ENCODE measurements around the gene NMRK1.

NMRK1 gene

DNA sequence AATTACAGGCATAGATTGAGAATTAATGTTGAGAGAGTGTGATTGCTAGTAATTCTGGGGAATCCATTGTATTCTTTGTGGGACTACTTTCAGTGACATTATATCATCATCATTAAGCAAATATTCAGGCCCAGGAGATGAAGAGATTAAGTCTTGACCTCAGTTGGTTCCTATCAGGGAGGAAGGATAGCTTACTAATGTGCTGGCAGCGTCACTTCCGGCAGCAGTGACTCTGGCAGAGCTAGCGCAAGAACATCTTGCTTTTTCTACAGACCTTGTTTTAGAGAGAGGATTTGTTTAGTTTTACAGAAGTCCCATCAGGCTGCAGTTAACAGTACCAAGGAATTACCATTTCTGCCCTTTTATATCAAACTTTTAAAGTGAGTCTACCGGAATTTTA, 20.6 kb upstream of the NMRK1 start:
- H3K9ac ChIP-seq (ENCODE audit: low read length) = no peak overlapping the region
- H2BK12ac ChIP-seq (ENCODE audit: low read length) = no peak overlapping the region
- no peaks in the 10 kb centered on the region for H3K27me3 ChIP-seq (ENCODE audit: insufficient read depth, low read length)
- H3K79me2 ChIP-seq (ENCODE audit: control insufficient read depth, insufficient read depth, low read length, poor library complexity) = peaks cover under 1% of the 10 kb centered on the region
- H3K18ac ChIP-seq (ENCODE audit: low read length) = no peak overlapping the region
- no peaks in the 10 kb centered on the region for H3K36me3 ChIP-seq (ENCODE audit: control insufficient read depth in 1 of 2, insufficient read depth in 2 of 2, low read length in 2 of 2)
- no peak overlapping the region for H4K12ac ChIP-seq (ENCODE audit: low read depth, low read length)
- H2AK5ac ChIP-seq (ENCODE audit: low read length) = no peak overlapping the region
- WGBS (ENCODE audit: extremely low coverage, insufficient coverage, insufficient read length) = 100% methylated on average over 1 of the region's 4 CpGs
- no peaks in the 10 kb centered on the region for H3K79me1 ChIP-seq (ENCODE audit: low read length)
- H3K9me3 ChIP-seq (ENCODE audit: insufficient read depth, low read depth, low read length) = no peaks in the 10 kb centered on the region
- no peak overlapping the region for H3K4me3 ChIP-seq (ENCODE audit: low read depth, low read length)
- H4K8ac ChIP-seq (ENCODE audit: low read depth, low read length) = no peak overlapping the region
- no peak overlapping the region for H3K23ac ChIP-seq (ENCODE audit: low read length)
- no peak overlapping the region for H4K91ac ChIP-seq (ENCODE audit: low read depth, low read length)
- no peak overlapping the region for H3K14ac ChIP-seq (ENCODE audit: low read length)
- no peak overlapping the region for H3K27ac ChIP-seq (ENCODE audit: low read depth, low read length)
- H3K4me1 ChIP-seq (ENCODE audit: control insufficient read depth in 1 of 2, insufficient read depth in 2 of 2, low read length in 2 of 2) = peaks cover 0 to 2% of the 10 kb centered on the region in 2 experiments
- DNase-seq = peak; percentile 50 to 63
- no peak overlapping the region for H3K4ac ChIP-seq (ENCODE audit: low read depth, low read length)
- H2BK5ac ChIP-seq (ENCODE audit: low read depth, low read length, poor library complexity) = no peak overlapping the region
- no peak overlapping the region for H2AFZ ChIP-seq (ENCODE audit: insufficient read depth, low read length, poor library complexity)
- no peak overlapping the region for H3K4me2 ChIP-seq (ENCODE audit: low read length)
- no peak overlapping the region for H2BK120ac ChIP-seq (ENCODE audit: insufficient read depth, low read length, poor library complexity)

DNA sequence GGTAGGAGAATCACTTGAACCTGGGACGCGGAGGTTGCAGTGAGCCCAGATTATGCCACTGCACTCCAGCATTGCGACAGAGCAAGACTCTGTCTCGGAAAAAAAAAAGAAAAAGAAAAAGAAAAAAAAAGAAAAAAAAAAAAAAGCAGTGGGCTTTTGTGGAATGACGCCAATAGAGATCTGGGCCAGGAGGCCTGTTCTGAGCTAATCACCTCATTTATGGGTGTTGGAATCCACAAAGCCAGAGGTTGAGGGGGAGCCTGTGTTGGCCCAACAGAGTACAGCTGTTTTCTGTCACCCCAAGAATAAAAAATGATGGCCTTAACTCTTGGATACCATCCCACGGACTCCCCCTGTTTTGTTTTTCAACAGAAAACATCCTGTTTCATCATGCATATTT, 18.9 kb upstream of the NMRK1 start:
- H4K8ac ChIP-seq (ENCODE audit: low read depth, low read length) = no peak overlapping the region
- H2AFZ ChIP-seq (ENCODE audit: insufficient read depth, low read length, poor library complexity) = no peak overlapping the region
- H2BK5ac ChIP-seq (ENCODE audit: low read depth, low read length, poor library complexity) = no peak overlapping the region
- WGBS (ENCODE audit: extremely low coverage, insufficient coverage, insufficient read length) = no CpG with 5 or more reads among the region's 6 CpGs
- H2BK12ac ChIP-seq (ENCODE audit: low read length) = no peak overlapping the region
- DNase-seq = no peak
- H3K36me3 ChIP-seq (ENCODE audit: control insufficient read depth in 1 of 2, insufficient read depth in 2 of 2, low read length in 2 of 2) = peaks cover 0 to 2% of the 10 kb centered on the region in 2 experiments
- H3K79me2 ChIP-seq (ENCODE audit: control insufficient read depth, insufficient read depth, low read length, poor library complexity) = peaks cover 6% of the 10 kb centered on the region
- H2BK120ac ChIP-seq (ENCODE audit: insufficient read depth, low read length, poor library complexity) = no peak overlapping the region
- no peak overlapping the region for H3K18ac ChIP-seq (ENCODE audit: low read length)
- no peak overlapping the region for H3K4me3 ChIP-seq (ENCODE audit: low read depth, low read length)
- no peak overlapping the region for H3K14ac ChIP-seq (ENCODE audit: low read length)
- H3K4me1 ChIP-seq (ENCODE audit: control insufficient read depth in 1 of 2, insufficient read depth in 2 of 2, low read length in 2 of 2) = peaks cover 0 to 4% of the 10 kb centered on the region in 2 experiments
- H3K27ac ChIP-seq (ENCODE audit: low read depth, low read length) = no peak overlapping the region
- no peak overlapping the region for H3K9ac ChIP-seq (ENCODE audit: low read length)
- H3K27me3 ChIP-seq (ENCODE audit: insufficient read depth, low read length) = no peaks in the 10 kb centered on the region
- H3K4me2 ChIP-seq (ENCODE audit: low read length) = no peak overlapping the region
- H2AK5ac ChIP-seq (ENCODE audit: low read length) = no peak overlapping the region
- H3K9me3 ChIP-seq (ENCODE audit: insufficient read depth, low read depth, low read length) = no peaks in the 10 kb centered on the region
- no peaks in the 10 kb centered on the region for H3K79me1 ChIP-seq (ENCODE audit: low read length)
- H4K12ac ChIP-seq (ENCODE audit: low read depth, low read length) = no peak overlapping the region
- H3K23ac ChIP-seq (ENCODE audit: low read length) = no peak overlapping the region
- H4K91ac ChIP-seq (ENCODE audit: low read depth, low read length) = no peak overlapping the region
- no peak overlapping the region for H3K4ac ChIP-seq (ENCODE audit: low read depth, low read length)

DNA sequence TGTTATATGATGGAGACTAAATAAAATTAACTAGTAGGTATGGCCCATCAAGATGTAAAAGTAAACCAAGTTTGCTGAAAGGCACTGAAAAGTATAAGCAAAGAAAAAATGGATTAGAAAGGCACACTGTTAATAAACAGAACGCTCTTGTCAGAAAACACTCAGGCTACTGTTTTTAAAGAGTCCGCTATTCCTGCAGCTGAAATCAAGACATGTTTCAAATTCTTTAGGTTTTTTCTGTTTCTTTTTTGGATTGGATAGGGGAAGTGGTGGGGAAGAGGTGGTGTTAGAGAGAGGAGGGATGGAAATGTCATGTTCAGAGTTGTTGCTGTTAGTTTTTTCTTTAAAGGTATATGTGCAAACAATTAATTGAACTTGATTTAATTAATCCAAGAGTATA, 17.9 kb upstream of the NMRK1 start:
- H3K18ac ChIP-seq (ENCODE audit: low read length) = no peak overlapping the region
- no peaks in the 10 kb centered on the region for H3K79me1 ChIP-seq (ENCODE audit: low read length)
- no peak overlapping the region for H3K27ac ChIP-seq (ENCODE audit: low read depth, low read length)
- H4K91ac ChIP-seq (ENCODE audit: low read depth, low read length) = no peak overlapping the region
- H3K4ac ChIP-seq (ENCODE audit: low read depth, low read length) = no peak overlapping the region
- peak in 1 of 2 donors; percentile 42 for DNase-seq
- H2BK120ac ChIP-seq (ENCODE audit: insufficient read depth, low read length, poor library complexity) = no peak overlapping the region
- H2BK12ac ChIP-seq (ENCODE audit: low read length) = no peak overlapping the region
- no peak overlapping the region for H4K8ac ChIP-seq (ENCODE audit: low read depth, low read length)
- no peaks in the 10 kb centered on the region for H3K27me3 ChIP-seq (ENCODE audit: insufficient read depth, low read length)
- no peak overlapping the region for H3K23ac ChIP-seq (ENCODE audit: low read length)
- no peak overlapping the region for H2AFZ ChIP-seq (ENCODE audit: insufficient read depth, low read length, poor library complexity)
- no peak overlapping the region for H2AK5ac ChIP-seq (ENCODE audit: low read length)
- H4K12ac ChIP-seq (ENCODE audit: low read depth, low read length) = no peak overlapping the region
- peaks cover 0 to 2% of the 10 kb centered on the region in 2 experiments for H3K36me3 ChIP-seq (ENCODE audit: control insufficient read depth in 1 of 2, insufficient read depth in 2 of 2, low read length in 2 of 2)
- H3K9ac ChIP-seq (ENCODE audit: low read length) = no peak overlapping the region
- no peak overlapping the region for H2BK5ac ChIP-seq (ENCODE audit: low read depth, low read length, poor library complexity)
- H3K79me2 ChIP-seq (ENCODE audit: control insufficient read depth, insufficient read depth, low read length, poor library complexity) = peaks cover 7% of the 10 kb centered on the region
- H3K14ac ChIP-seq (ENCODE audit: low read length) = no peak overlapping the region
- H3K9me3 ChIP-seq (ENCODE audit: insufficient read depth, low read depth, low read length) = no peaks in the 10 kb centered on the region
- no CpG with 5 or more reads among the region's 2 CpGs for WGBS (ENCODE audit: extremely low coverage, insufficient coverage, insufficient read length)
- H3K4me1 ChIP-seq (ENCODE audit: control insufficient read depth in 1 of 2, insufficient read depth in 2 of 2, low read length in 2 of 2) = peaks cover 0 to 7% of the 10 kb centered on the region in 2 experiments
- H3K4me2 ChIP-seq (ENCODE audit: low read length) = no peak overlapping the region
- H3K4me3 ChIP-seq (ENCODE audit: low read depth, low read length) = no peak overlapping the region

DNA sequence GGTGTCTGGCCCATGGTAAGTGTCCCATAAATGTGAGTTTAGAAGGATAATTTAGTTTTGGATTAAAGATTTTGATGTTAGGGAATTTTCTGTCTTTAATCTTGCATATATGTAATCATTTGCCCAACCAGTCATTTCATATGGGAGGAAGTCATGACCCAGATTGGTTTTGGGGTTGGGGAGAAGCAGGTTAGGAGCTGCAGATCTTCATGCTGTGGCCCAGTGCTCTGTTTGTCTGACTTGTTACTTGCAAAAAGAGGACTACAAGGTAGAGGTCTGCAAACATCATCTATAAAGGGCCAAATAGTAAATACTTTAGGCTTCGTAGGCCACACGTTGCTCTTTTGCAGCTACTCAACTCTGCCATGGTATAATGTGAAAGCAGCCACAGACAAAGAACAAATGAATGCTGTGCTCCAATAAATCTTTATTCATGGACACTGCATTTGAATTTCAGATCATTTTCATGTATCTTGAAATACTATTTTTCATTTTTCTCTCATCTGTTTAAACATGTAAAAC, 17.1 kb upstream of the NMRK1 start:
- no peak overlapping the region for H2AFZ ChIP-seq (ENCODE audit: insufficient read depth, low read length, poor library complexity)

More for the DNA sequence above, 17.1 kb upstream of the NMRK1 start:
- no peak overlapping the region for H2BK12ac ChIP-seq (ENCODE audit: low read length)
- no peak overlapping the region for H3K14ac ChIP-seq (ENCODE audit: low read length)
- no peak overlapping the region for H3K4ac ChIP-seq (ENCODE audit: low read depth, low read length)
- no peak overlapping the region for H4K12ac ChIP-seq (ENCODE audit: low read depth, low read length)
- H3K4me3 ChIP-seq (ENCODE audit: low read depth, low read length) = no peak overlapping the region
- H3K79me2 ChIP-seq (ENCODE audit: control insufficient read depth, insufficient read depth, low read length, poor library complexity) = peaks cover 7% of the 10 kb centered on the region
- H4K91ac ChIP-seq (ENCODE audit: low read depth, low read length) = no peak overlapping the region
- no peak overlapping the region for H3K23ac ChIP-seq (ENCODE audit: low read length)
- H2AK5ac ChIP-seq (ENCODE audit: low read length) = no peak overlapping the region
- H2BK5ac ChIP-seq (ENCODE audit: low read depth, low read length, poor library complexity) = no peak overlapping the region
- H3K27ac ChIP-seq (ENCODE audit: low read depth, low read length) = no peak overlapping the region
- H3K79me1 ChIP-seq (ENCODE audit: low read length) = peaks cover 2% of the 10 kb centered on the region
- H3K9ac ChIP-seq (ENCODE audit: low read length) = no peak overlapping the region
- no peaks in the 10 kb centered on the region for H3K9me3 ChIP-seq (ENCODE audit: insufficient read depth, low read depth, low read length)
- peaks cover 5 to 13% of the 10 kb centered on the region in 2 experiments for H3K4me1 ChIP-seq (ENCODE audit: control insufficient read depth in 1 of 2, insufficient read depth in 2 of 2, low read length in 2 of 2)
- WGBS (ENCODE audit: extremely low coverage, insufficient coverage, insufficient read length) = no CpG with 5 or more reads among the region's 2 CpGs
- no peaks in the 10 kb centered on the region for H3K27me3 ChIP-seq (ENCODE audit: insufficient read depth, low read length)
- peaks cover 0 to 2% of the 10 kb centered on the region in 2 experiments for H3K36me3 ChIP-seq (ENCODE audit: control insufficient read depth in 1 of 2, insufficient read depth in 2 of 2, low read length in 2 of 2)
- DNase-seq = no peak
- no peak overlapping the region for H2BK120ac ChIP-seq (ENCODE audit: insufficient read depth, low read length, poor library complexity)
- no peak overlapping the region for H3K4me2 ChIP-seq (ENCODE audit: low read length)
- no peak overlapping the region for H4K8ac ChIP-seq (ENCODE audit: low read depth, low read length)
- H3K18ac ChIP-seq (ENCODE audit: low read length) = no peak overlapping the region
